Loucy (cell line): ENCODE data around the gene PLXNA4.

Source experiments
- H2AFZ ChIP-seq: fragments of 200-600 bp; sonication (generic); 2 replicates; pipeline ENCODE4 v1.6.0; 2016; ENCODE audit warnings: antibody characterized with exemption, mild to moderate bottlenecking, low read length, moderate library complexity
- H3F3A ChIP-seq: fragments of 200-600 bp; 2 replicates; pipeline ENCODE4 v1.6.0; 2016; ENCODE audit warnings: antibody characterized with exemption, low read depth, mild to moderate bottlenecking
- H3K27me3 ChIP-seq: fragments of 200-600 bp; sonication (generic); 2 replicates; pipeline ENCODE4 v1.6.1; 2014; ENCODE audit warnings: low read length, mild to moderate bottlenecking; ENCODE audit not compliant: insufficient read depth, poor library complexity, severe bottlenecking
- H3K36me3 ChIP-seq: fragments of 200-600 bp; sonication (generic); 2 replicates; pipeline ENCODE4 v1.6.1; 2016; ENCODE audit warnings: low read length; ENCODE audit not compliant: insufficient read depth
- H3K4me1 ChIP-seq: fragments of 200-600 bp; sonication (generic); 2 replicates; pipeline ENCODE4 v1.5.1; 2014; ENCODE audit warnings: low read length, mild to moderate bottlenecking; ENCODE audit not compliant: insufficient read depth, poor library complexity, severe bottlenecking
- H3K4me2 ChIP-seq: fragments of 200-600 bp; sonication (generic); 2 replicates; pipeline ENCODE4 v1.6.0; 2014; ENCODE audit warnings: antibody characterized with exemption, low read length, low read depth, mild to moderate bottlenecking; ENCODE audit not compliant: poor library complexity, severe bottlenecking
- H3K4me3 ChIP-seq: fragments of 200-600 bp; sonication (generic); 2 replicates; pipeline ENCODE4 v1.5.1; 2014; ENCODE audit warnings: low read length, mild to moderate bottlenecking, mixed read lengths; ENCODE audit not compliant: poor library complexity, severe bottlenecking
- H3K79me2 ChIP-seq: fragments of 200-600 bp; sonication (generic); 2 replicates; pipeline ENCODE4 v1.6.1; 2014; ENCODE audit warnings: low read length; ENCODE audit not compliant: insufficient read depth
- H3K9ac ChIP-seq: fragments of 200-600 bp; sonication (generic); 2 replicates; pipeline ENCODE4 v1.6.0; 2014; ENCODE audit warnings: mild to moderate bottlenecking, low read depth, low read length, moderate library complexity; ENCODE audit not compliant: poor library complexity, severe bottlenecking
- H3K9me2 ChIP-seq: fragments of 200-600 bp; sonication (generic); replicated peaks from 2 replicates; pipeline ENCODE4 v1.6.1; 2016; ENCODE audit warnings: low read depth, low read length, mixed read lengths
- H3K9me3 ChIP-seq: fragments of 200-600 bp; sonication (generic); 2 replicates; pipeline ENCODE4 v1.6.1; 2014; ENCODE audit warnings: mild to moderate bottlenecking, antibody characterized with exemption, low read length, low read depth; ENCODE audit not compliant: insufficient read depth
- H4K20me1 ChIP-seq: fragments of 200-600 bp; sonication (generic); 2 replicates; pipeline ENCODE4 v1.6.0; 2014; ENCODE audit warnings: antibody characterized with exemption, low read length, mild to moderate bottlenecking; ENCODE audit not compliant: insufficient read depth, poor library complexity, severe bottlenecking
- CTCF ChIP-seq: fragments of 200-600 bp; sonication (generic); conservative IDR thresholded peaks from 2 replicates; pipeline ENCODE4 v1.5.1; 2014; ENCODE audit warnings: mild to moderate bottlenecking, antibody characterized with exemption, low read length
- EZH2phosphoT487 ChIP-seq: fragments of 200-600 bp; IDR thresholded peaks from 2 replicates; pipeline ENCODE4 v1.6.1; 2018; ENCODE audit warnings: antibody characterized with exemption, mild to moderate bottlenecking, moderate library complexity, borderline replicate concordance

PLXNA4 gene

GRCh38 chr7:132240262-132240661, 336.0 kb downstream of the PLXNA4 start:
- Histone ChIP-seq H3K36me3 (no peaks in the 10 kb centered on the region), H3K9me3 (no peaks in the 10 kb centered on the region), H3K9ac (no peak overlapping the region), H3K4me3 (no peak overlapping the region), H3F3A (no peaks in the 10 kb centered on the region), H2AFZ (no peak overlapping the region), H3K79me2 (no peaks in the 10 kb centered on the region), H3K27me3 (no peaks in the 10 kb centered on the region), H3K4me2 (no peak overlapping the region), H3K4me1 (no peaks in the 10 kb centered on the region), H4K20me1 (no peaks in the 10 kb centered on the region), H3K9me2 (no peaks in the 10 kb centered on the region)
- no peak for TF ChIP-seq EZH2phosphoT487
- no peak for TF ChIP-seq CTCF

- no peak overlapping the region for H2AFZ ChIP-seq
- no peaks in the 10 kb centered on the region for H3K36me3 ChIP-seq
- H3K79me2 ChIP-seq, result no peaks in the 10 kb centered on the region
- no peaks in the 10 kb centered on the region for H3K9me3 ChIP-seq
- H3K27me3 ChIP-seq, result no peaks in the 10 kb centered on the region
- H3K4me3 ChIP-seq, result no peak overlapping the region
- no peaks in the 10 kb centered on the region for H4K20me1 ChIP-seq
- no peaks in the 10 kb centered on the region for H3K9me2 ChIP-seq
- H3K4me1 ChIP-seq, result no peaks in the 10 kb centered on the region
- H3K9ac ChIP-seq, result no peak overlapping the region
- no peaks in the 10 kb centered on the region for H3F3A ChIP-seq
- TF ChIP-seq EZH2phosphoT487 (no peak), CTCF (no peak)
- H3K4me2 ChIP-seq, result no peak overlapping the region
Observed at GRCh38 chr7:132239422-132239994, 336.8 kb downstream of the PLXNA4 start.

- Histone ChIP-seq H3K4me2 (no peak overlapping the region), H3K4me3 (no peak overlapping the region), H3K36me3 (no peaks in the 10 kb centered on the region), H2AFZ (no peak overlapping the region), H3K79me2 (no peaks in the 10 kb centered on the region), H4K20me1 (no peaks in the 10 kb centered on the region), H3K4me1 (no peaks in the 10 kb centered on the region), H3K9me2 (no peaks in the 10 kb centered on the region), H3K9me3 (no peaks in the 10 kb centered on the region), H3K9ac (no peak overlapping the region), H3F3A (no peaks in the 10 kb centered on the region), H3K27me3 (no peaks in the 10 kb centered on the region)
- TF ChIP-seq EZH2phosphoT487, result no peak
- TF ChIP-seq CTCF, result no peak
Observed at GRCh38 chr7:132234711-132235110, 341.6 kb downstream of the PLXNA4 start.
